UCSD-AML1 (cell line): ENCODE results near the gene MB21D2.
"Not testable (repeated sequence)": the region's sequence is repeated elsewhere in the genome, so short reads cannot be mapped to it uniquely, and the experiment has no call there.

ENCODE experiments used
- DNase-seq: peaks from one replicate; lab custom pipeline; 2025; ENCODE audit not compliant: unreplicated experiment; lab: John Stamatoyannopoulos, UW

The MB21D2 gene

DNA sequence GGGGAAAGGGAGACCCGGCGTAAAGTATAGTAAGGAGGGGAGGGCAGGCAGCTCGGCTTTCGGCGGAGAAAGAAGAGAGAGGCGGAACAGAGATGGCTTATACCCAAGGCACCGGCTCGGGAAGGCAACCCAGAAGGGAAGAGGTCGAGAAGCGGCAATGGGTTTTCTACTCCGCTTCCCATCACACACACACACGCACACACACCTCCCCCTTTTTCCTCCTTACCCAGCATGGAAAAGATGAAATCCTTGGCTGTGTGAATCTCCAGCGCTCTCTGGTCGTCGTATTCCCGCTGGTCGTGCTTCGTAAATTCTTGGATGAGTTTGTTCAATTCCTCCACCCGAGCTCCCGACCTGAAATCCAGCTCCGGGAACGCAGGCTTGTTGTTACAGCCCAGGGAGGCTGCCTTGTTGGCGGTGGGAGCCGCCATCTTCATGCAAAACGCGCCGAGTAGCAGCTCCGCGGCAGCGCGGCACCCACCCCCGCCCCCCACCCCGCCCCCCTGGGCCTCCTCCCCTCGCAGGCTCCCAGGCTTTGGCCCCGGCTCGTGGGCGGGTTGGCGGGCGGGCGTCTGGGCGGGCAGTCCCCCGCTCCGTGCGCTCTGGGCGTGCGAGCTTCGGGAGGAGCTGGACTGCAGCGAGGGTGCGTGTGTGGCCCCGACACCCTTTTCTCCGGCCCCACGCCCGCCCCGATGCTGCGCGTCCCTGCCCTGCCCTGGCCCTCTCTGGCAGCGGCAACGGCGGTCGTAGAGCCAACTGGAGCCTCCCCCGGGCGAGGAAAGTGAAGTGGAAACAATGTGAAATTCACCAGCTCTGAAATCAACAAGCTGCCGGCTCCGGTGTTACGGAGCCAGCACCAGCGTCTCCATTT lies at the start of gene MB21D2:
MB21D2 (minus strand) TSS at position 453 of the 871 bp plus-strand sequence; CDS start at position 437, 16 bp downstream.
- DNase-seq = peak; percentile 79

DNA sequence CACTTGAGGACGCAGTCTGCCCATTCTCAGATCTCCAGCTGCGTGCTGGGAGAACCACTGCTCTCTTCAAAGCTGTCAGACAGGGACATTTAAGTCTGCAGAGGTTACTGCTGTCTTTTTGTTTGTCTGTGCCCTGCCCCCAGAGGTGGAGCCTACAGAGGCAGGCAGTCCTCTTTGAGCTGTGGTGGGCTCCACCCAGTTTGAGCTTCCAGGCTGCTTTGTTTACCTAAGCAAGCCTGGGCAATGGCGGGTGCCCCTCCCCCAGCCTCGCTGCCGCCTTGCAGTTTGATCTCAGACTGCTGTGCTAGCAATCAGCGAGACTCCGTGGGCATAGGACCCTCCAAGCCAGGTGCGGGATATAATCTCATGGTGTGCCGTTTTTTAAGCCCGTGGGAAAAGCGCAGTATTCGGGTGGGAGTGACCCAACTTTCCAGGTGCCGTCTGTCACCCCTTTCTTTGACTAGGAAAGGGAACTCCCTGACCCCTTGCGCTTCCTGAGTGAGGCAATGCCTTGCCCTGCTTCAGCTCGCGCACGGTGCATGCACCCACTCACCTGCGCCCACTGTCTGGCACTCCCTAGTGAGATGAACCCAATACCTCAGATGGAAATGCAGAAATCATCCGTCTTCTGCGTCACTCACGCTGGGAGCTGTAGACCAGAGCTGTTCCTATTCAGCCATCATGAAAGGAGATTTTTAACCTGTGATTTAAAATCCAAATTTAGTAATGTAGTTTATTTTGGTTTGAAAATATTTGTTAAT lies 47.5 kb upstream of the MB21D2 start:
- DNase-seq = not testable (repeated sequence)

DNA sequence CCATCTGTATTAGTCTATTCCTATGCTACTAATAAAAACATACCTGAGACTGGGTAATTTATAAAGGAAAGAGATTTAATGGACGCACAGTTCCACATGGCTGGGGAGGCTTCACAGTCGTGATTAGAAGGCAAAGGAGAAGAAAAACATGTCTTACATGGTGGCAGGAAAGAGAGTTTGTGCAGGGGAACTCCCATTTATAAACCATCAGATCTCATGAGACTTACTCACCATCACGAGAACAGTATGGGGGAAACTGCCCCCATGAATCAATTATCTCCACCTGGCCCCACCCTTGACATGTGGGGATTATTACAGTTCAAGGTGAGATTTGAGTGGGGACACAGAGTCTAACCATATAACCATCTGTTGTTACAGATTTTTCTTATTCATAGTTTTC lies 42.1 kb upstream of the MB21D2 start:
- no peak for DNase-seq

DNA sequence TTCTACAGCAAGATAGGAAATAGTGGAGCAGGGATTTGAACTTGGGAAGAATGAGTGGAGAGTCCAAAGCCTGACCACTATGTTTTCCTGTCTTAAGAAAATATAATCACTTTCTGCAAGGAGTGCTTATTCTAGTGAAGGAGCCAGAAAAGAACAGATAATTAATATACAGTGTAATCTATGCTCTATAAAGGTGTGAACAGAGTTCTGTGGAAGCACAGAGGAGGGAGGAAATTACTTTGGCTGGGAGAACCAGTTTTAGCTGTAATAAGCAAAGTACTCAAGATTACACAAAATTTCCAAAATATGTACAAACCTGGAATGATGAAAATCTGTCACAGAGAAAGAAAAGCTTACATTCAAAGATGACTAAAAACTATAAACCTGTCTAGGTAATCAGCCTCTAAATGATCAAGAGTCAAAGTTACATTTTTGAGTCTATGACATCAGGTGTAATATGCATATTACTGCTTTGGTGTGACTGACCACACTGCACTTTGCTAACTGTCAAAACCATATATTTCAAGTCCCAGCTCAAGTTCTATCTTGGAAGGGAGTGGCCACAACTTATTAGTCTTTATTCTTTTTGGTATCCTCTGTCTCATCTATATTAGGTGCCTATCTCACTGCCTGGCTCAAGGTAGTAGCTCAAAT lies 40.7 kb upstream of the MB21D2 start:
- no peak for DNase-seq

GRCh38 chr3:192957441-192958021 lies 39.9 kb upstream of the MB21D2 start:
- DNase-seq = peak; percentile 50

GRCh38 chr3:192953926-192954325 lies 36.3 kb upstream of the MB21D2 start:
- DNase-seq = no peak

GRCh38 chr3:192947421-192947820 lies 29.8 kb upstream of the MB21D2 start:
- DNase-seq = no peak

- no peak for DNase-seq
These were observed 25.7 kb upstream of the MB21D2 start for GRCh38 chr3:192943393-192943792.

DNA sequence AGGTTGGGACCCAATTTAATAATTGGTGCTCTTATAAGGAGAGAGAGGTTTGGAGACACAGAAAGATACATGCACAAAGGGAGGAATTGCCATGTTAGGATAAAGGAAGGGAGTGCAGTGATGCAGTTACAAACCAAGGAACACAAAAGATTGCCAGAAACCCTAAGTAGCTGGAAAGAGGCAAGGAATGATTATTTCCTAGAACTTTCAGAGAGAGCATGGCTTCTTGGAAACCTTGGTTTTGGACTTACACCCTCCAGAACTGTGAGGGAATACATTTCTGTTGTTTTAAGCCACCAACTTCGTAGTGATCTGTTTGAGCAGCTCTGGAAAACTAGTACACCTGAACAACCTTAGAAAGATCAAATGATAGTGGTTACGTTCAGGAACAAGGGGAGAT lies 25.0 kb upstream of the MB21D2 start:
- no peak for DNase-seq

DNA sequence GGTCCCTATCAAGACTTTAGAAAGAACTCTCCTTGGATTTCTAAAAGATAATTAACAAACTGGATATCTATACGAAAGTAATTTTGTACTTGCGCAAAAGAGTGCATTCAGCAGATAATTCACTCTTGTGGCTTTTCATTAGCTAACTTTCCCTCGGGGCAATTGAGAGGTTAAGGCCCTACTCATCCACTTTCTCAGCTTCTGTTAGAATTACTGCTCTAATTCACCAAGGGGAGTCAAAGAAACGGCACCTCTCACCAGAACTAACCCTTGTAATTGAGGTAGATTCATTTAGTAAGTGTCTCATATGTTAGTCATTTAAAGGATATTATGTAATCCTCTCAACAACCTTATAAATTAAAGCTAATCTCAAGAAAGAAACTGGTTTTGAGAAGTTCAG lies 22.5 kb upstream of the MB21D2 start:
- no peak for DNase-seq

DNA sequence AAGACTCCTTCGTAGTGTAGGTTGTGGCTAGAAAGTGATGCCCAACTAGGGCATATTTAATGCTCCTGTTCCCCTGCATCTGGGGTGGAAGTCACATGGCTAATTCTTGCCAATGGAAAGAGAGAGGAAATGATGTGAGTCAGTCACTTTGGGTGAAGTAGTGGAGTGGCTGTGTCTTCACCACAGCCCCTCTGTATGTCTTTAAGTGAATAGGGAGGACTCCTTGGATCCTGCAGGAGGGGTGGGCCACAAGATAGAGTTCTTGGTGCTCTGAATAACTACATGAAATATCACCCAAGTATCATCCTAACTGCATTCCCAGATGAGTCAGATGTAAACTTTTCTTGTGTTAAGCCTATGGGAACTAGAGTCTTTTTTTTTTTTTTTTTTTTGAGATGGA lies 17.8 kb upstream of the MB21D2 start:
- DNase-seq = no peak

DNA sequence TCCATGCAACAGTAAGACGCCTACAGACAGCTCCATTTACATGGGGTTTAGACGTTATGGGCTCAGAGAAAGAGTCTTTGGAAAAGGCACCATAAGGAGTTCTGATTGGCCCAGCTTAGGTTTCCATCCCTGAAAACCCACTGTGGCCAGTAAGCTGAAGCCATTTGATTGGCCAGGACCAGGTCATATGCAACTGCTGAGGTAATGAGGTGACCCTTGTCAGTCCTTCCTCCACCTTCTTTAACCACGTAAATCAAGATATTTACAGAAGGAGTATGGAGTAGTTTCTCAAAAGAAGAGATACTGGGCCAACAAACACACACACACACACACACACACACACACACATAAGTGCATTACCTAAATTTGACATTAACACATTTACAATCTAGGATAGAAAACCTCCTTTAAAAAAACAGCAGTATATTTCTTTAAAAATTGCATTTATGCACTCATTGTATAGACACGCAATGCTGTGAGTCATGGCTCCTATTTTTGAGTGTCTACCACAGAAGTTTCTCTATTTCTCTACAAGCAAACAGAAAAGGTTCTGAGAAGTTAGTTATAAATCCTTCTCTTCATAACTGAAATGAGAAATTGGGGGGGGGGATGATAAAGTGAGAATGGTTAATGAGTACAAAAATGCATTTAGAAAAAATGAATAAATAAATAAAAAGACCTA lies 16.3 kb upstream of the MB21D2 start:
- DNase-seq = no peak

- no peak for DNase-seq
These were observed 15.6 kb upstream of the MB21D2 start for GRCh38 chr3:192933259-192933658.

- DNase-seq = no peak
These were observed 14.2 kb upstream of the MB21D2 start for GRCh38 chr3:192931825-192932224.

DNA sequence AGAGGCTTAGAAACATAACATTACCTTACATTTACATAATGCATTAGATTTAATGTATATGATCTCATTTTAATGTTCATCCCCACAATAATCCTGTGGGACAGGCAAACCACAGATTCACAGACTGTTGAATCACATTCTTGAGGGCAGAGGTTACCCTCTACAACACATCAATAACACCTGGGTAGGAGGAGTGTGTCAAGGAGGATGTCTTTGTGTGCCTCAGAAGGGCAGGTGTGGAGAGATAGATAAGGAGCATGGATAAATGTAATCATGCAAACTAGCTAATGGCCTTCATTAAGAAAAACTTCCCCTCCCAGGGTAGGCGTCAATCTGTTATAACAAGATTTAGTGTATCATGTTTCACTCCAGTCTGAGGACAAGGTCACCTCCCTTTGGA lies 12.9 kb upstream of the MB21D2 start:
- DNase-seq = no peak

DNA sequence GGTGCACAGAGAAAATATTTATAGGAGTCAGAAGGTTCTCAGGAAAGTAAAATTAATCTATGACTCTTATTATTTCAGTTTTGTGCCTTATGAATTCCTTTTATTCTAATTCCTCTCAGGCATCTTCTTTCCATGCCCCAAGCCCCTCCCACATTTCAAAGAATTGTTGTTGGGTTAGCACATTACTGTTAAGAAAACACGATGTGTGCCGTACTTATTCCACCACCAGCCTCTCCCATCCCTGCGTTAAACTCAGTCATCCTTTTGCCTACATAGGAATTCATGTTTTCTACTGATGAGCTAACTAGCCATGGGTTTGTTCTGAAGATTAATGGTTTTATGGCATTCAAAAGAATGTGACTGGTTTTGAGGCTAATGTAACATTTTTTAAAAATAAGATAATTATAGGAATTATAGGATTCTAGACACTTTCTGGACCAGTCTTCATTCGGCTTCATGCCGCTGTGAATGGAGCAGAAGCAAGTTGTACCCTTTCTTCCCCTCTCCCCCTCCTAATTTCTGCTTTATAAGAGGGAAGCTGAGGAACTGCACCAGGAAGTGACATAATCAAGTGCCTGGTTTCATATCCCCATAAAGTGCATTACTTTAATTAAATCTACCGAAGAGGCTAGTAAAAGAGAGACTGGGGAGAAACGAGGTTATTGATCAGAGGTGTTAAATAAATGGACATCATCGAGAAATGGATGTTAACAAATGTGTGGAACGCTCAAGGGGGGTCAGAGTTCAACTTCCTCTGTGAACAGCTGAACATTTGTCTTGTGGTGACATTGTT lies 12.3 kb upstream of the MB21D2 start:
- DNase-seq = no peak

GRCh38 chr3:192929146-192929545 lies 11.5 kb upstream of the MB21D2 start:
- DNase-seq = no peak

- no peak for DNase-seq
These were observed 11.1 kb upstream of the MB21D2 start for GRCh38 chr3:192928720-192929119.

DNA sequence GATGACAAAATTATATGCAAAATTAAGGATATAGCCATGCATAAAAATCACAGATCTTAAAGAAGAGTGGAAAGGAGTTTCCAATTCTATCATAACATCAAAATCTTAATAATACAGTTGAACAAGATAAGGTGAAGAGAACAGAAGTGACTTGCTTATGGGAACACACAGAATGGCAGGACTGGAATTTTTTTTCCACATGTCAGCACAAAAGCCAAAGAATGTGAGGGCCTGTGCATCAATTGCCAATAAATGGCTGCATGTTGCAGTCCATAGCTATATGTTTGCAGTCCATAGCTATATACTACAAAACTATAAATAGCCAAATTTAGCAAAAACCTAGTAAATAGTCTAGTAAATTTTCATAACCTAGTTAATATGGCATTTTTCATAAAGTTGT lies 10.4 kb upstream of the MB21D2 start:
- no peak for DNase-seq

GRCh38 chr3:192927016-192927415 lies 9.4 kb upstream of the MB21D2 start:
- DNase-seq = no peak
